Activated B cell treated with CpG ODN at 0.5 μM for 24 hours (primary cell): ENCODE measurements around the gene MTX1. TPM values are rescaled to one million over a fixed set of nuclear protein-coding genes. Genes with fewer than 3 reads are reported as not detected.
"Not testable (repeated sequence)": the region's sequence is repeated elsewhere in the genome, so short reads cannot be mapped to it uniquely, and the experiment has no call there.

Source experiments
- ATAC-seq: fragments of 200-7000 bp; cut with Tn5 transposase; one replicate; pipeline ENCODE4 v1.10.0; 2021; ENCODE audit warnings: low read depth, mild to moderate bottlenecking, moderate library complexity
- CTCF ChIA-PET: fragments of 350-600 bp; sonication (Branson Sonifier 250); formaldehyde crosslinking; loops from one replicate; lab custom pipeline; 2021; ENCODE audit warnings: antibody characterized with exemption; lab: Charles Lee
- POLR2A ChIA-PET: fragments of 350-600 bp; sonication (Branson Sonifier 250); formaldehyde crosslinking; loops from one replicate; lab custom pipeline; 2021; ENCODE audit warnings: antibody characterized with exemption; lab: Charles Lee
- DNase-seq: peaks from one replicate; pipeline ENCODE4 v3.0.0; 2022
- H3K27ac Mint-ChIP-seq: one replicate; pipeline ENCODE4 v1.8.0; 2020; ENCODE audit warnings: mixed read lengths
- H3K27me3 Mint-ChIP-seq: one replicate; pipeline ENCODE4 v1.8.0; 2021; ENCODE audit warnings: mixed read lengths
- H3K36me3 Mint-ChIP-seq: one replicate; pipeline ENCODE4 v1.8.0; 2021; ENCODE audit warnings: low read depth, mixed read lengths
- H3K4me1 Mint-ChIP-seq: one replicate; pipeline ENCODE4 v1.8.0; 2021; ENCODE audit warnings: mixed read lengths
- H3K4me3 Mint-ChIP-seq: one replicate; pipeline ENCODE4 v1.8.0; 2020; ENCODE audit warnings: mild to moderate bottlenecking, mixed read lengths
- H3K9me3 Mint-ChIP-seq: one replicate; pipeline ENCODE4 v1.8.0; 2020; ENCODE audit warnings: mixed read lengths
- intact Hi-C: fragments of 100-400 bp; cut with micrococcal nuclease; formaldehyde crosslinking; loops from one replicate; pipeline ENCODE4 v1.15.1; 2024
- total RNA-seq: library from RNA; stranded (reverse); gene quantifications from 2 replicates; pipeline ENCODE4 v1.2.3, GENCODE V29; 2022
- TF ChIP-seq, protein P1 (sequence below): fragments of 200-600 bp; IDR thresholded peaks from one replicate; pipeline ENCODE4 v1.8.0; 2022; ENCODE audit warnings: antibody characterized with exemption, mild to moderate bottlenecking

Gene MTX1, protein sequence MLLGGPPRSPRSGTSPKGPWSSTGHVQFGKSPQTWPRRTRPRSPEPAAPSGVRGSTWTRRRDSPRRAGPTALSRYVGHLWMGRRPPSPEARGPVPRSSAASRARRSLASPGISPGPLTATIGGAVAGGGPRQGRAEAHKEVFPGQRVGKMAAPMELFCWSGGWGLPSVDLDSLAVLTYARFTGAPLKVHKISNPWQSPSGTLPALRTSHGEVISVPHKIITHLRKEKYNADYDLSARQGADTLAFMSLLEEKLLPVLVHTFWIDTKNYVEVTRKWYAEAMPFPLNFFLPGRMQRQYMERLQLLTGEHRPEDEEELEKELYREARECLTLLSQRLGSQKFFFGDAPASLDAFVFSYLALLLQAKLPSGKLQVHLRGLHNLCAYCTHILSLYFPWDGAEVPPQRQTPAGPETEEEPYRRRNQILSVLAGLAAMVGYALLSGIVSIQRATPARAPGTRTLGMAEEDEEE
- 36.7 and 38.2 TPM in 2 replicates for total RNA-seq

DNA sequence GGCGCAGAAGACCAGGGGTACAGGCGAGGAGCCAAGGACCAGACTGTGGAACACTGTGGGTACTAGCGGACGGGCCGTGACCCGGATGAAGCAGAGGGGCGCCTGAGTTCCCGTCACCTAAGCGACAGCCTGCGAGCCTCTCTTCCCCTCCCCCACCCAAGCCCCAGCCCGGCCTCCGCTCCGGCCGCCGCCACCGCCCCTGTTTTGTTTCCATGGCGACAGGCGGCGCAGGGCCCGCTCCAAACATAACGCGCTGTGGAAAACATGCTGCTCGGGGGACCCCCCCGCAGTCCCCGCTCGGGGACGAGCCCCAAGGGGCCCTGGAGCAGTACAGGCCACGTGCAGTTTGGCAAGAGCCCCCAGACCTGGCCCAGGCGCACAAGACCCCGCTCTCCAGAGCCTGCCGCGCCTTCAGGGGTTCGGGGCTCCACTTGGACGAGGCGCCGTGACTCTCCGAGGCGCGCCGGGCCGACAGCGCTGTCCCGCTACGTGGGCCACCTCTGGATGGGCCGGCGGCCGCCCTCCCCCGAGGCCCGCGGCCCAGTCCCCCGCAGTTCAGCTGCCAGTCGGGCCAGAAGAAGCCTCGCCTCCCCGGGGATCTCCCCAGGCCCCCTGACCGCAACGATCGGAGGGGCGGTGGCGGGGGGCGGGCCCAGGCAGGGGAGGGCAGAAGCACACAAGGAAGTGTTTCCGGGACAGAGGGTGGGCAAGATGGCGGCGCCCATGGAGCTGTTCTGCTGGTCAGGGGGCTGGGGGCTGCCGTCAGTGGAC lies at the start of gene MTX1:
Gene MTX1, plus strand, starts transcription at position 155 of the 771 bp plus-strand sequence. Its CDS starts 110 bp downstream, at position 265.
- DNase-seq (peak; percentile 85), ATAC-seq (peak; percentile 81)
- intact Hi-C loops, result loop anchor here (1.0 to 5.0 kb wide), 5 partner anchors 14 to 100 kb away; partner anchors contain the start of genes FDPS and SCAMP3
- Mint-ChIP-seq H3K27ac (peak within 1 kb of the TSS; percentile 91), H3K36me3 (peaks cover 17% of the 10 kb centered on the region), H3K9me3 (no peaks in the 10 kb centered on the region), H3K4me3 (peak within 1 kb of the TSS; percentile 85), H3K27me3 (no peaks in the 10 kb centered on the region), H3K4me1 (peaks cover 20% of the 10 kb centered on the region)
- CTCF ChIA-PET, result interaction anchor here (0.6 to 7.6 kb wide), 6 partner anchors 15 to 42 kb away, joined by 3 to 110 read pairs (median 6); partner anchors contain the start of gene KRTCAP2
- POLR2A ChIA-PET, result interaction anchor here (0.6 to 3.7 kb wide), 15 partner anchors 15 to 355 kb away, joined by 3 to 75 read pairs (median 4); partner anchors contain the start of genes ASH1L, CLK2 and KRTCAP2
- TF ChIP-seq, protein P1, sequence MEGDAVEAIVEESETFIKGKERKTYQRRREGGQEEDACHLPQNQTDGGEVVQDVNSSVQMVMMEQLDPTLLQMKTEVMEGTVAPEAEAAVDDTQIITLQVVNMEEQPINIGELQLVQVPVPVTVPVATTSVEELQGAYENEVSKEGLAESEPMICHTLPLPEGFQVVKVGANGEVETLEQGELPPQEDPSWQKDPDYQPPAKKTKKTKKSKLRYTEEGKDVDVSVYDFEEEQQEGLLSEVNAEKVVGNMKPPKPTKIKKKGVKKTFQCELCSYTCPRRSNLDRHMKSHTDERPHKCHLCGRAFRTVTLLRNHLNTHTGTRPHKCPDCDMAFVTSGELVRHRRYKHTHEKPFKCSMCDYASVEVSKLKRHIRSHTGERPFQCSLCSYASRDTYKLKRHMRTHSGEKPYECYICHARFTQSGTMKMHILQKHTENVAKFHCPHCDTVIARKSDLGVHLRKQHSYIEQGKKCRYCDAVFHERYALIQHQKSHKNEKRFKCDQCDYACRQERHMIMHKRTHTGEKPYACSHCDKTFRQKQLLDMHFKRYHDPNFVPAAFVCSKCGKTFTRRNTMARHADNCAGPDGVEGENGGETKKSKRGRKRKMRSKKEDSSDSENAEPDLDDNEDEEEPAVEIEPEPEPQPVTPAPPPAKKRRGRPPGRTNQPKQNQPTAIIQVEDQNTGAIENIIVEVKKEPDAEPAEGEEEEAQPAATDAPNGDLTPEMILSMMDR, result no peak

DNA sequence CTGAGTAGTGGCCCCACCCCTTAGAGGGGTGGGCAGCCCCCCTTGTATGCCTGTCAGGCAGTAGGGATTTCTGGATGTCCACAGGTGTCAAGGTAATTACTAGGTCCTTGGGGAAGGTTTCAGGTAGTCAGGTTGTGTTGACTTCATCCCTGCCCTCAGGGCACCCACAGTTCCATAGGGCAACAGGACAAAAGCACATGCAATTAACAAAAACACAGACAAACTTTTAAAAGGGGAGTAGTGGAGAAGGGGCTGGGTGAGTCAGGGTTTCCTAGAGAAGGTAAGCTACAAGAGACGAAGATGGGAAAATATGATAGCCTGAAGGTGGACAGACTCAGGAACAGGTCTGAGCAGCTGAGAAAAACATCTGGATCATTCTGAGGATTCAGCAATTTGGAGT lies 49.5 kb upstream of the MTX1 start:
- Mint-ChIP-seq H3K27me3 (no peaks in the 10 kb centered on the region), H3K4me1 (no peaks in the 10 kb centered on the region), H3K4me3 (no peak overlapping the region), H3K36me3 (no peaks in the 10 kb centered on the region), H3K27ac (no peak overlapping the region), H3K9me3 (no peaks in the 10 kb centered on the region)
- DNase-seq (no peak), ATAC-seq (no peak)
- TF ChIP-seq, protein P1, result no peak
- intact Hi-C loops, result no loop called here
- ChIA-PET POLR2A (no interaction called here), CTCF (no interaction called here)

DNA sequence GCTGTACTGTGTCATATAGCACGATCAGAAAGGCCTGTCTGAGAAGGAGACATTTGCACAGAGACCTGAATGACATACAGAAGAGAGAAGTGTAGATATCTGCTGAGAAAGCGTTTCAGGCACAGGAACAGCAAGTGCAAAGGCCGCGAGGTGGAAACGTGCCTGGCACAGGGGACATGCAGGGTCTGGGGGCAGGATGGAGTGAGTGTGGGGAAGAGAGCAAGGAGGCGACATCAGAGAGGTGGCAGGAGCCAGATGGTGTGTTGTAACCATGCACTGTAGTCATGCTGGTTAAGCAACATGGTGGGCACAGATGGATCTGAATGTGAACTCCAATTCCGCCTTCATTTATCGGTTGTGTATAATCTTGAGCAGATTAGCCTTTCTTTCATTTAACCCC lies 48.4 kb upstream of the MTX1 start:
- H3K4me1 Mint-ChIP-seq, result no peaks in the 10 kb centered on the region
- ChIA-PET POLR2A (interaction anchor here (0.5 kb wide), 1 partner anchor 22 kb away, joined by 3 read pairs; no protein-coding TSS in a partner anchor), CTCF (no interaction called here)
- no peak overlapping the region for H3K4me3 Mint-ChIP-seq
- no peaks in the 10 kb centered on the region for H3K9me3 Mint-ChIP-seq
- intact Hi-C loops, result no loop called here
- H3K36me3 Mint-ChIP-seq, result no peaks in the 10 kb centered on the region
- DNase-seq (no peak), ATAC-seq (no peak)
- TF ChIP-seq, protein P1, result no peak
- no peak overlapping the region for H3K27ac Mint-ChIP-seq
- no peaks in the 10 kb centered on the region for H3K27me3 Mint-ChIP-seq

DNA sequence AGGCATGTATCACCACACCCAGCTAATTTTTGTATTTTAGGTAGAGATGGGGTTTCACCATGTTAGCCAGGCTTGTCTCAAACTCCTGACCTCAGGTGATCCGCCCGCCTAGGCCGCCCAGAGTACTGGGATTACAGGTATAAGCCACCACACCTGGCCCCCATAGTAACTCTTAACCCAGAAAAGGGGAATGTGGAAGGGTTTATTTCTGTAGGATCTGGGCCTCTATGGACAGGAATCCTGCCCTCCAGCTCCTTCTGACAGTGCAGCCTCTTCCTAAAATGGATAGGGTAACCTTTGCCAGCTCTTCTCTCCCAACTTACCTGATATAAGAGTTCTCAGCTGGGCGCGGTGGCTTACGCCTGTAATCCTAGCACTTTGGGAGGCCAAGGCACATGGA lies 45.9 kb upstream of the MTX1 start:
- DNase-seq, H3K36me3 Mint-ChIP-seq, intact Hi-C loops, H3K27me3 Mint-ChIP-seq, ATAC-seq, H3K4me3 Mint-ChIP-seq, H3K9me3 Mint-ChIP-seq, POLR2A ChIA-PET, H3K27ac Mint-ChIP-seq: not testable (repeated sequence)
- peaks cover 14% of the 10 kb centered on the region for H3K4me1 Mint-ChIP-seq
- CTCF ChIA-PET, result interaction anchor here (1.0 to 1.5 kb wide), 2 partner anchors 10 to 71 kb away, joined by 3 read pairs; partner anchors contain the start of gene KRTCAP2

DNA sequence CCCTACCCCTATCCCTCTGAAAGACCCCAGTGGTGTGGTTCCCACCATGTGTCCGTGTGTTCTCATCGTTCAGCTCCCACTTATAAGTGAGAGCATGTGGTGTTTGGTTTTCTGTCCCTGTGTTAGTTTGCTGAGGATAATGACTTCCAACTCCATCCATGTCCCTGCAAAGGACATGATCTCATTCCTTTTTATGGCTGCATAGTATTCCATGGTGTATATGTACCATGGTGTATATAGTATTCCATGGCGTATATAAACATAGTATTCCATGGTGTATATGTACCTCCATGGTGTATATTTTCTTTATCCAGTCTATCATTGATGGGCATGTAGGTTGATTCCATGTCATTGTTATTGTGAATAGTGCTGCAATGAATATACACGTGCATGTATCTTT lies 44.7 kb upstream of the MTX1 start:
- not testable (repeated sequence) for H3K27ac Mint-ChIP-seq

DNA sequence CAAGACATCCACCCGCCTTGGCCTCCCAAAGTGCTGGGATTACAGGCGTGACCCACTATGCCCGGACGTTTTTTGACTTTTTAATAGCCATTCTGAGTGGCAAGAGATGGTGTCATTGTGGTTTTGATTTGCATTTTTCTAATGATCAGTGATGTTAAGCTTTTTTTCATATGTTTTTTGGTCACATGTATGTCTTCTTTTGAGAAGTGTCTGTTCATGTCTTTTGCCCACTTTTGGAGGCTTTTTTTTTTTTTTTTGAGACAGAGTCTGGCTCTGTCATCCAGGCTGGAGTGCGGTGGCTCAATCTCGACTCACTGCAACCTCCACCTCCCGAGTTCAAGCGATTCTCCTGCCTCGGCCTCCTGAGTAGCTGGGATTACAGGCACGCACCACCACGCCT lies 43.9 kb upstream of the MTX1 start:
- H3K9me3 Mint-ChIP-seq, result not testable (repeated sequence)
- POLR2A ChIA-PET, result interaction anchor here (0.6 to 4.5 kb wide), 5 partner anchors 8 to 79 kb away, joined by 3 to 92 read pairs (median 4); partner anchors contain the start of genes KRTCAP2 and SLC50A1

More for the DNA sequence above, 44.7 kb upstream of the MTX1 start:
- DNase-seq, H3K27me3 Mint-ChIP-seq, H3K36me3 Mint-ChIP-seq, intact Hi-C loops, ATAC-seq, H3K4me3 Mint-ChIP-seq, H3K9me3 Mint-ChIP-seq: not testable (repeated sequence)
- ChIA-PET POLR2A (interaction anchor here (0.8 to 4.5 kb wide), 2 partner anchors 9 to 27 kb away, joined by 4 to 92 read pairs; partner anchors contain the start of genes KRTCAP2 and SLC50A1), CTCF (interaction anchor here (1.5 kb wide), 1 partner anchor 72 kb away, joined by 3 read pairs; no protein-coding TSS in a partner anchor)
- H3K4me1 Mint-ChIP-seq, result peaks cover 18% of the 10 kb centered on the region

More for the DNA sequence above, 43.9 kb upstream of the MTX1 start:
- H3K4me3 Mint-ChIP-seq, intact Hi-C loops, H3K27me3 Mint-ChIP-seq, H3K27ac Mint-ChIP-seq, DNase-seq, H3K36me3 Mint-ChIP-seq, ATAC-seq: not testable (repeated sequence)
- CTCF ChIA-PET, result interaction anchor here (6.4 kb wide), 1 partner anchor 74 kb away, joined by 145 read pairs; no protein-coding TSS in a partner anchor
- peaks cover 18% of the 10 kb centered on the region for H3K4me1 Mint-ChIP-seq
